T-helper 2 cell treated with Interferon-gamma antibody and Interleukin-4, amounts not matched to agents 5 μg/mL and 100 μg/mL, for 36 hours (primary cell): ENCODE data around the gene UBE2R2.
"Not testable (repeated sequence)": the region's sequence is repeated elsewhere in the genome, so short reads cannot be mapped to it uniquely, and the experiment has no call there.

Experiments
- DNase-seq: peaks from one replicate; pipeline ENCODE4 v3.0.0; 2021; ENCODE audit warnings: low spot score
- H3K27ac Mint-ChIP-seq: one replicate; pipeline ENCODE4 v1.8.0; 2021; ENCODE audit warnings: mild to moderate bottlenecking, mixed read lengths
- H3K27me3 Mint-ChIP-seq: one replicate; pipeline ENCODE4 v1.8.0; 2021; ENCODE audit warnings: low read depth, mixed read lengths
- H3K36me3 Mint-ChIP-seq: one replicate; pipeline ENCODE4 v1.8.0; 2021; ENCODE audit warnings: low read depth, mixed read lengths
- H3K4me1 Mint-ChIP-seq: one replicate; pipeline ENCODE4 v1.8.0; 2021; ENCODE audit warnings: low read depth, mixed read lengths
- H3K4me3 Mint-ChIP-seq: one replicate; pipeline ENCODE4 v1.8.0; 2022; ENCODE audit warnings: mild to moderate bottlenecking, moderate library complexity, mixed read lengths
- H3K9me3 Mint-ChIP-seq: one replicate; pipeline ENCODE4 v1.8.0; 2021; ENCODE audit warnings: mixed read lengths

Gene UBE2R2

GRCh38 chr9:33927694-33928093 lies 110.7 kb downstream of the UBE2R2 start:
- H3K27me3 Mint-ChIP-seq = no peaks in the 10 kb centered on the region
- H3K36me3 Mint-ChIP-seq = peaks cover 58% of the 10 kb centered on the region
- H3K27ac Mint-ChIP-seq = no peak overlapping the region
- DNase-seq = no peak
- H3K4me1 Mint-ChIP-seq = no peaks in the 10 kb centered on the region
- H3K4me3 Mint-ChIP-seq = no peak overlapping the region
- no peaks in the 10 kb centered on the region for H3K9me3 Mint-ChIP-seq

- no peak for DNase-seq
- Mint-ChIP-seq H3K27ac (no peak overlapping the region), H3K4me1 (no peaks in the 10 kb centered on the region), H3K27me3 (no peaks in the 10 kb centered on the region), H3K9me3 (no peaks in the 10 kb centered on the region), H3K36me3 (peaks cover 57% of the 10 kb centered on the region), H3K4me3 (no peak overlapping the region)
Measured at GRCh38 chr9:33931326-33931725, 114.4 kb downstream of the UBE2R2 start.

DNA sequence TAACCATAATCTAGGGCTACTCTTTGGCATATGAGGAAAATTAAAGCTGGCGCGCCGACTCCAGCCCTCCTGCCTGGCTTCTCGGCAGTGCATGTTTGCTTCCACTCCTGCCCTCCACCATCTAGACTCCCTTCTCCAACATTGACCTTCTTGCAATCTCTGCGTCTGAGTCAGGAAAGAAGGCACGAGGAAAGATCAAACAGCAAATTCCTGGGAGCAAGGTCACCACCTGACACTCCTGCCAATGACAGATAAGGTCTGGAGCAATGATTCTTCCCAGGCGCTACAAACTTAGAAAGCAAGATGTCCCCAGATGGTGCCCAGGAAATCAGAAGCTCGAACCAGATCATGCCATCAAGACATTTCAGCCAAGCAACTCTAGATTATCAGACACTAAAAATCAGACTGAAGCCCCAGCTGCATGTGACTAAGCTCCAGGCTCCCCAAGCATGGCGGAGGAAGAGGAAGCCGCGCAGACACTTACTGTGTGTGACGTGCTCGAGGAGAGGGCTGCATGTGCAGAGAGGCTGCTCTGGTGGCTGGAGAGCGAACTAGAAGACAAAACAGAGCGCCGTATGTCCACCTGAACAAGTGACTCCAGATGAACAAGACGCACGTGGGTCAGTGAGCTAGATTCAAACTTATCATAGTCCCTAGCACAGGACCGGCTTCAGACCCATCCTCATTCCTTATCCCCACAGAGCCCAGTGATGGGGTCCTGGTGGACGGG lies 115.3 kb downstream of the UBE2R2 start:
- Mint-ChIP-seq H3K4me1 (no peaks in the 10 kb centered on the region), H3K27me3 (no peaks in the 10 kb centered on the region), H3K4me3 (no peak overlapping the region), H3K27ac (no peak overlapping the region), H3K9me3 (no peaks in the 10 kb centered on the region), H3K36me3 (peaks cover 60% of the 10 kb centered on the region)
- no peak for DNase-seq

GRCh38 chr9:33934188-33934878 lies 117.4 kb downstream of the UBE2R2 start:
- Mint-ChIP-seq H3K4me1 (no peaks in the 10 kb centered on the region), H3K9me3 (no peaks in the 10 kb centered on the region), H3K27me3 (no peaks in the 10 kb centered on the region), H3K4me3 (no peak overlapping the region), H3K27ac (peak overlapping the region; percentile 23), H3K36me3 (peaks cover 56% of the 10 kb centered on the region)
- DNase-seq = no peak

DNA sequence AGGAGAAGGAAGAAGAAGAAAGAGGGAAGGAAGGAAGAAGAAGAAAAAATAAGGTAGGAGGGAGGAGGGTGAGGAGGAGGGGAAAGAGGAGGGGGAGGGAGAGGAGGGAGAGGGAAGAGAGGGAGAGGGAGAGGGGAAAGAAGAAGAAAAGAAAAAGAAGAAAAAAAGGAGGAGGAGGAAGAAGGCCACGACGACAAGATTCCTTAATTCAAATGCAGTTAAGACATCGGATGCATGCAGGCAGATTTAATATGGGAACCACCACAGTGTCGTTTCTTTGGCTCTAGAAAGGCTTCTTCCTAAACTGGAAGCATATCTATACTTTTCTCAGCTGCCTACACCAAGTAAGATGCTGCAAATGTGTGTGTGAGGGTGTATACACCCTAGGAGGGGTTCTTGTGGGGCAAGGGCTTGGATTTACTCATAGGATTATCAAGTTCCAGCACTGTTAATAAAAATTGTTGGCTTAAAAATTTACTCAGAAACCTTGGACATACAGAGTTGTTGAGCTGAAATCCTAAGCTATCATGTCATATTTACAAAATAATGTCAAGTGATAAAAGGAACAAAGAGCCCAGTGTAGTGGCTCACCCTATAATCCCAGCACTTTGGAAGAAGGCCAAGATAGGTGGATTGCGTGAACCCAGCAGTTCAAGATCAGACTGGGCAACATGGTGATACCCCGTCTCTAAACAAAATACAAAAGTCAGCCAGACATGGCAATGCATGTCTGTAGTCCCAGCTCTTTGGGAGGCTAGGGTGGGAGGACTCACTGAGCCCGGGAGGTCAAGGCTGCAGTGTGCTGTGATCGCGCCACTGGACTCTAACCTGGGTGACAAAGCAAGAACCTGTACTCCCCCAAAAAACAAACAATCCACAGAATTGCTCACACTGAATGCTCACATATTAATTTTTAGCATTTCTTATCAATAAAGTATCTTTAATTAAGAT lies 123.2 kb downstream of the UBE2R2 start:
- DNase-seq = no peak
- Mint-ChIP-seq H3K4me1 (no peaks in the 10 kb centered on the region), H3K9me3 (no peaks in the 10 kb centered on the region), H3K27me3 (no peaks in the 10 kb centered on the region), H3K4me3 (no peak overlapping the region), H3K27ac (no peak overlapping the region), H3K36me3 (peaks cover 40% of the 10 kb centered on the region)

DNA sequence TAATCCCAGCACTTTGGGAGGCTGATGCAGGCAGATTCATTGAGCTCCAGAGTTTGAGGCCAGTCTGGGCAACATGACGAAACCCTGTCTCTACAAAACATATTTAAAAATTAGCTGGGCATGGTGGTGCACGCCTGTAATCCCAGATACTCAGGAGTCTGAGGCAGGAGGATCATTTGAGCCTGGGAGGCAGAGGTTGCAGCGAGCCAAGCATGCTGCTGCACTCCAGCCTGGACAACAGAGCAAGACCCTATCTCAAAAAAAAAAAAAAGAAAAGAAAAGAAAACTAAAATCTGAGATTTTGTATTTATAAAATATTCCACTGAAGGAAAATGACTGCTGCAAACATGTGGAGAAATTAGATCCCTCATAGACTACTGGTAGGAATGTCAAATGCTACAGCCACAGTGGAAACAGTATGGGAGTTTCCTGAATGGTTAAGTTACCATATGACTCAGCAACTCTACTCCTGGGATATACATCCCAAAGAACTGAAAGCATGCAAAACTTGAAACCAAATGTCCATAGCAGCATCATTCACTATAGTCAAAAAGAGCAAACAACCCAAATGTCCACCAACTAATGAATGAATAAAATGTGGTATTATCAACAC lies 125.6 kb downstream of the UBE2R2 start:
- H3K9me3 Mint-ChIP-seq = no peaks in the 10 kb centered on the region
- H3K4me1 Mint-ChIP-seq = no peaks in the 10 kb centered on the region
- H3K27me3 Mint-ChIP-seq = no peaks in the 10 kb centered on the region
- no peak overlapping the region for H3K4me3 Mint-ChIP-seq
- peaks cover 38% of the 10 kb centered on the region for H3K36me3 Mint-ChIP-seq
- H3K27ac Mint-ChIP-seq = no peak overlapping the region
- no peak for DNase-seq

GRCh38 chr9:33943389-33943788 lies 126.4 kb downstream of the UBE2R2 start:
- H3K27ac Mint-ChIP-seq = no peak overlapping the region
- no peak for DNase-seq
- no peak overlapping the region for H3K4me3 Mint-ChIP-seq
- no peaks in the 10 kb centered on the region for H3K27me3 Mint-ChIP-seq
- no peaks in the 10 kb centered on the region for H3K4me1 Mint-ChIP-seq
- no peaks in the 10 kb centered on the region for H3K9me3 Mint-ChIP-seq
- H3K36me3 Mint-ChIP-seq = peaks cover 42% of the 10 kb centered on the region

- Mint-ChIP-seq H3K9me3 (no peaks in the 10 kb centered on the region), H3K4me1 (peaks cover 1% of the 10 kb centered on the region)
- DNase-seq = no peak
Measured at GRCh38 chr9:33946779-33947535, 130.0 kb downstream of the UBE2R2 start.

GRCh38 chr9:33950371-33950770 lies 133.4 kb downstream of the UBE2R2 start:
- peaks cover 46% of the 10 kb centered on the region for H3K36me3 Mint-ChIP-seq
- no peaks in the 10 kb centered on the region for H3K9me3 Mint-ChIP-seq
- H3K27ac Mint-ChIP-seq = no peak overlapping the region

More at GRCh38 chr9:33946779-33947535, 130.0 kb downstream of the UBE2R2 start:
- no peak overlapping the region for H3K4me3 Mint-ChIP-seq
- peaks cover 44% of the 10 kb centered on the region for H3K36me3 Mint-ChIP-seq
- H3K27ac Mint-ChIP-seq = no peak overlapping the region
- no peaks in the 10 kb centered on the region for H3K27me3 Mint-ChIP-seq

GRCh38 chr9:33952066-33952465 lies 135.1 kb downstream of the UBE2R2 start:
- no peaks in the 10 kb centered on the region for H3K9me3 Mint-ChIP-seq
- H3K4me3 Mint-ChIP-seq = no peak overlapping the region
- peaks cover 48% of the 10 kb centered on the region for H3K36me3 Mint-ChIP-seq
- DNase-seq = no peak
- H3K4me1 Mint-ChIP-seq = peaks cover 6% of the 10 kb centered on the region
- H3K27me3 Mint-ChIP-seq = no peaks in the 10 kb centered on the region
- no peak overlapping the region for H3K27ac Mint-ChIP-seq

More at GRCh38 chr9:33950371-33950770, 133.4 kb downstream of the UBE2R2 start:
- no peak overlapping the region for H3K4me3 Mint-ChIP-seq
- DNase-seq = no peak
- H3K4me1 Mint-ChIP-seq = peaks cover 6% of the 10 kb centered on the region
- no peaks in the 10 kb centered on the region for H3K27me3 Mint-ChIP-seq

- Mint-ChIP-seq H3K4me3 (no peak overlapping the region), H3K36me3 (peaks cover 45% of the 10 kb centered on the region), H3K27ac (no peak overlapping the region), H3K4me1 (peaks cover 4% of the 10 kb centered on the region), H3K27me3 (no peaks in the 10 kb centered on the region), H3K9me3 (no peaks in the 10 kb centered on the region)
- no peak for DNase-seq
Measured at GRCh38 chr9:33956544-33956943, 139.6 kb downstream of the UBE2R2 start.

GRCh38 chr9:33959725-33960124 lies 142.8 kb downstream of the UBE2R2 start:
- no peak overlapping the region for H3K27ac Mint-ChIP-seq
- H3K4me1 Mint-ChIP-seq = peaks cover 5% of the 10 kb centered on the region
- peaks cover 28% of the 10 kb centered on the region for H3K36me3 Mint-ChIP-seq
- no peak overlapping the region for H3K4me3 Mint-ChIP-seq
- no peak for DNase-seq
- no peaks in the 10 kb centered on the region for H3K27me3 Mint-ChIP-seq
- no peaks in the 10 kb centered on the region for H3K9me3 Mint-ChIP-seq

DNA sequence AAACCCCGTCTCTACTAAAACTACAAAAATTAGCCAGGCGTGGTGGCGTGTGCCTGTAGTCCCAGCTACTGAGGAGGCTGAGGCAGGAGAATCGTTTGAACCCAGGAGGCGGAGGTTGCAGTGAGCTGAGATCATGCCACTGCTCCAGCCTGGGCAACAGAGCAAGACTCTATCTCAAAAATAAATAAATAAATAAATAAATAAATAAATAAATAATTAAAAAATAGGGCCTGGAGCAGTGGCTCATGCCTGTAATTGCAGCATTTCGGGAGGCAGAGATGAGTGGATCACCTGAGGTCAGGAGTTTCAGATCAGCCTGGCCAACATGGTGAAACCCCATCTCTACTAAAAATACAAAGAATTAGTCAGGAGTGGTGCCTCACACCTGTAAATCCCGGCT lies 145.5 kb downstream of the UBE2R2 start:
- not testable (repeated sequence) for H3K4me1 Mint-ChIP-seq, H3K27me3 Mint-ChIP-seq, DNase-seq, H3K9me3 Mint-ChIP-seq, H3K4me3 Mint-ChIP-seq, H3K27ac Mint-ChIP-seq
- H3K36me3 Mint-ChIP-seq = peaks cover 20% of the 10 kb centered on the region
